Measurements from ENCODE around the gene CPA5. TPM values are rescaled to one million over a fixed set of nuclear protein-coding genes. Genes with fewer than 3 reads are reported as not detected.

The CPA5 gene
- total RNA-seq, 2 donors from 2014 or later, result not detected

DNA sequence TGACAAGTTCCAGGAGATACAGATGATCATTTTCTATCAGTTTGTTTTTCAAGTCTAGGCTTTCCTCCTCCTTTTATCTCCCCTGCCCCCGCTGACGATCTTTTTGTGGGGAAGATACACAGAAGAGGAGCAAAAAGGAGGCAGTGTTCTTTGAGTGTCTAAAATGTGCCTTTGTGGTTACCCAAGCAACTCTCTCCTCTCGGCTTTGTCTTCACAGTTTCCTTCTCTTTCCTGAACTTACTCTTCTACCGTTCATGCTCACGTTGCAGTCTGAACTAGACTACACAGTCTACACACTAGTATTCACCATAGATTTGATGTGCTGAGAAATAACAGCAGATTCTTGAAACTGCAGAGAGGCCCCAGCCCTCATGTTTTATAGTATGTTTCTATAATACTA, 72.6 kb downstream of the CPA5 start:
- H3K27ac ChIP-seq, result no peak overlapping the region
- no peaks in the 10 kb centered on the region for H3K4me1 ChIP-seq
- no peaks in the 10 kb centered on the region for H3K27me3 ChIP-seq
- no peaks in the 10 kb centered on the region for H3K9me3 ChIP-seq
- no peak overlapping the region for H3K4me3 ChIP-seq
- no peak for DNase-seq (ENCODE audit: low spot score)
- TF ChIP-seq, protein P1, sequence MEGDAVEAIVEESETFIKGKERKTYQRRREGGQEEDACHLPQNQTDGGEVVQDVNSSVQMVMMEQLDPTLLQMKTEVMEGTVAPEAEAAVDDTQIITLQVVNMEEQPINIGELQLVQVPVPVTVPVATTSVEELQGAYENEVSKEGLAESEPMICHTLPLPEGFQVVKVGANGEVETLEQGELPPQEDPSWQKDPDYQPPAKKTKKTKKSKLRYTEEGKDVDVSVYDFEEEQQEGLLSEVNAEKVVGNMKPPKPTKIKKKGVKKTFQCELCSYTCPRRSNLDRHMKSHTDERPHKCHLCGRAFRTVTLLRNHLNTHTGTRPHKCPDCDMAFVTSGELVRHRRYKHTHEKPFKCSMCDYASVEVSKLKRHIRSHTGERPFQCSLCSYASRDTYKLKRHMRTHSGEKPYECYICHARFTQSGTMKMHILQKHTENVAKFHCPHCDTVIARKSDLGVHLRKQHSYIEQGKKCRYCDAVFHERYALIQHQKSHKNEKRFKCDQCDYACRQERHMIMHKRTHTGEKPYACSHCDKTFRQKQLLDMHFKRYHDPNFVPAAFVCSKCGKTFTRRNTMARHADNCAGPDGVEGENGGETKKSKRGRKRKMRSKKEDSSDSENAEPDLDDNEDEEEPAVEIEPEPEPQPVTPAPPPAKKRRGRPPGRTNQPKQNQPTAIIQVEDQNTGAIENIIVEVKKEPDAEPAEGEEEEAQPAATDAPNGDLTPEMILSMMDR (IDR thresholded peaks at IDR 0.05), result no peak
- H3K36me3 ChIP-seq, result no peaks in the 10 kb centered on the region

DNA sequence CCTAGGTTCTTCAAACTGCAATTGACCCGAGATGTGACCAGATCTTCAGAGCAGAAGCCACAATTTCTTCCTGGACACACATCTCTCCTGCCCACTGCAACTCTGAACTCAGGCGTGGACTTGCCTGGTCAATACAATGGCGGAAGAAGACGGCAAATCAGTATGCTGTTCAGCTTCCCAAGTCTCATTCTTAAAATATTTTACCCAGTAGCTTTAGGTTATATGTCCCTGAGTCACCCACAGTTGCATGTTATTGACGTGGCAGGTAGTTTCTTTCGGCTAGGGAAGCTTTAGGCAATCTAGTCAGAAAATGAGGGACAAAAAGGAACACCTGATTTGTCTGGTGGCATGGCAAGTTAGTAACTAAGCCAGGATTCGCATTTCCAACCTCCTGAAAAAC, 73.7 kb downstream of the CPA5 start:
- no peaks in the 10 kb centered on the region for H3K9me3 ChIP-seq
- TF ChIP-seq, protein P1 (IDR thresholded peaks at IDR 0.05), result no peak
- no peaks in the 10 kb centered on the region for H3K36me3 ChIP-seq
- H3K27ac ChIP-seq, result no peak overlapping the region
- H3K4me1 ChIP-seq, result no peaks in the 10 kb centered on the region
- no peak for DNase-seq (ENCODE audit: low spot score)
- no peak overlapping the region for H3K4me3 ChIP-seq
- no peaks in the 10 kb centered on the region for H3K27me3 ChIP-seq

Other genes with a start within 250 kb of the CPA5 start
- 1 to 10 TPM; 7.3 to 8.8 TPM for gene TMEM209, start 139.4 kb upstream of the CPA5 start, total RNA-seq
- gene SSMEM1, start 137.0 kb upstream of the CPA5 start, total RNA-seq, result not detected
- not detected for gene CPA2, start 78.0 kb upstream of the CPA5 start, total RNA-seq
- 1 to 10 TPM; 2.0 to 6.0 TPM for gene CPA4, start 51.7 kb upstream of the CPA5 start, total RNA-seq
- gene CPA1, start 35.7 kb downstream of the CPA5 start, total RNA-seq, result not detected
- 1 to 10 TPM; 1.5 to 5.5 TPM for gene CEP41, start 96.2 kb downstream of the CPA5 start, total RNA-seq
- gene MEST, start 147.3 kb downstream of the CPA5 start, total RNA-seq, result 10 to 100 TPM in 1 of 2 donors, 1 to 10 TPM in 1; 7.2 to 27.8 TPM